ENCODE data around the gene MCF2L.

Gene MCF2L

GRCh38 chr13:113120300-113121182, 151.5 kb downstream of the MCF2L start:
- DNase-seq (ENCODE audit: low spot score) (no peak), FAIRE-seq (no peak)

- FAIRE-seq (no peak), DNase-seq (ENCODE audit: low spot score) (no peak)
Measured at GRCh38 chr13:113121183-113121927, 152.3 kb downstream of the MCF2L start.

GRCh38 chr13:113121928-113122471, 153.0 kb downstream of the MCF2L start:
- DNase-seq (ENCODE audit: low spot score) (no peak), FAIRE-seq (no peak)

GRCh38 chr13:113122550-113123225, 153.7 kb downstream of the MCF2L start, which contains the start of gene F10:
TSS of gene F10 (plus strand) at chr13:113122799. CDS start at chr13:113122856, 57 bp downstream.
- FAIRE-seq: no peak
- no peak for DNase-seq (ENCODE audit: low spot score)

DNA sequence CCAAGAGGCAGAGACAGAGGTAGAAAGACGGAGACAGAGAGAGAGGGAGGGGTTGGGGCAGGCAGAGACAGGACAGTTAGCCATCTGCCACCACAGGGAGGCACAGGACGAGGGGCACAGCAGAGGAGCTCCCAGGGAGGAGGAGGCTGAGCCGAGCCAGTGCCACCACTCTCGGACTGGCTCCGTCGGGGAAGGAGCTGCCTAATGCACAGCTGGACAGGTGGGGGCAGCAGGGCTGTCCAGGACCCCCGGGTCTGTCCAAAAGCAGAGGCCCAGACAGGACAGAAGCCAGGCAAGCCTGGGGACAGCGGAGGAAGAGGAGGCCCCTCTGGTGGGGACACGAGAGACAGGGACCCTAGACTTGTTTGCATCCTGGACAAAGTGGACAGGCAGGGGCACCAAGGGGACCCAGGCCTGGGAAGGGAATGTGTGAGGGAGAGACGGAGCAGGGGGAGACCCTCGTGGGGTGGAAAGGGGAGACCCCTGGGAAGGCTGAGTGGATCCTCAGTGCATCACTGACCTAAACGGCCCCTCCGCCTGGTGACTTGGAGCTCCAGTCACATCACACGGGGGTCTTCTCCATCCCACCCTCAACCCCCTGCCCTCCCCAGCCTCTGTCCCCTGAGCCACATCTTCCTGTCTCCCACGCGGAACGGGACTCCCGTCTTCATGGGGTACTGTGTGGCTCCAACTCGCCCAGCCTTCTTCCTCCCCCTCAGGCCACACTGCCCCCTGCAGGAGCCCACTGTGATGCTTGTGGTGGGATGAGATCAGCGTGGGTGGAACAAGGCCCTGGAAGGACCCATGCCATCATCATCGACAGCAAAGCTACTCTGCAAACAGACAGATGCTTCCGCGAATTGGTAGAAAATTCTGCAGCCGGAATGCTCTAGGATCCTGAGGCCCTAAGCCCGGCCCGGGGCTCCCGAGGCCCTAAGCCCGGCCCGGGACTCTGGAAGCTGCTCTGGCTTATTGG, 154.5 kb downstream of the MCF2L start:
- DNase-seq (ENCODE audit: low spot score) (no peak), FAIRE-seq (peak; percentile 35)

GRCh38 chr13:113124211-113124970, 155.4 kb downstream of the MCF2L start:
- no peak for FAIRE-seq

DNA sequence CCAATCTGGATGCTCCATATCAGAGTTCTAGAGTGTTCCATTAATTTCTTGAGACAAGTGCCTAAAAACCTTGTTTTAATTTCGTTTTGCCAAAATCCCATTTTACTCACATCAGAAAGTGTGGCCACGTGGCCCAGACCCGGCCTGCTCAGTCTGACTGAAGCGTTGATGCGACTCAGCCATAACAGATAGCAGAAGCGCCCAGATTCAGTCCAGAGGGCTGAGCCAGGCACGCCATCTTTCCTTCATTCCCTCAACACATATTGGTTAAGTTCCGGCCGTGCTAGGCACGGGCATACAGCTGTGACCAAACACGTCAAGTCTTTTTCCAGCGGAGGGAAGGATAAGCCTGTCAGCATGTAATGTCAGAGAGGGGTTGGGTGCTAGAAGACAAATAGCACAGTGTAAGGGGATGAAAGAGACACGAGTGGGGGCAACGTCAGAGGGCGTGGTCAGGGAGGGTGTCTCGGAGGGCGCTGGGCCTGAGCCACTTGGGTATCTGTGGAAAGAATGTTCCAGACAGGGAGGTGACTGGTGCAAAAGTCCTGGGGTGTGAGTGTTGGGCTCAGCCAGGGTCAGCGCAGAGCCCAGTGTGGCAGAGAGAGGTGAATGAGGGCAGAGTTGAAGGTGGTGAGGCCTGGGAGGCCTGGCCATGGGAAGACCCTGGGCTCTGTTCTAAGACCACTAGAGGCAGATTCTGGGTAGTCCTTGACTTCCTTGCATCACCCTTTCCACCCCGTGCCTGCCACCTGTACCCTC, 156.7 kb downstream of the MCF2L start:
- peak; percentile 77 for FAIRE-seq

More at GRCh38 chr13:113124211-113124970, 155.4 kb downstream of the MCF2L start:
- DNase-seq (ENCODE audit: low spot score): no peak

GRCh38 chr13:113126265-113127150, 157.5 kb downstream of the MCF2L start:
- FAIRE-seq: no peak
- DNase-seq (ENCODE audit: low spot score): no peak

More for the DNA sequence above, 156.7 kb downstream of the MCF2L start:
- no peak for DNase-seq (ENCODE audit: low spot score)

- DNase-seq (ENCODE audit: low spot score) (no peak), FAIRE-seq (no peak)
Measured at GRCh38 chr13:113129480-113129879, 160.5 kb downstream of the MCF2L start.

DNA sequence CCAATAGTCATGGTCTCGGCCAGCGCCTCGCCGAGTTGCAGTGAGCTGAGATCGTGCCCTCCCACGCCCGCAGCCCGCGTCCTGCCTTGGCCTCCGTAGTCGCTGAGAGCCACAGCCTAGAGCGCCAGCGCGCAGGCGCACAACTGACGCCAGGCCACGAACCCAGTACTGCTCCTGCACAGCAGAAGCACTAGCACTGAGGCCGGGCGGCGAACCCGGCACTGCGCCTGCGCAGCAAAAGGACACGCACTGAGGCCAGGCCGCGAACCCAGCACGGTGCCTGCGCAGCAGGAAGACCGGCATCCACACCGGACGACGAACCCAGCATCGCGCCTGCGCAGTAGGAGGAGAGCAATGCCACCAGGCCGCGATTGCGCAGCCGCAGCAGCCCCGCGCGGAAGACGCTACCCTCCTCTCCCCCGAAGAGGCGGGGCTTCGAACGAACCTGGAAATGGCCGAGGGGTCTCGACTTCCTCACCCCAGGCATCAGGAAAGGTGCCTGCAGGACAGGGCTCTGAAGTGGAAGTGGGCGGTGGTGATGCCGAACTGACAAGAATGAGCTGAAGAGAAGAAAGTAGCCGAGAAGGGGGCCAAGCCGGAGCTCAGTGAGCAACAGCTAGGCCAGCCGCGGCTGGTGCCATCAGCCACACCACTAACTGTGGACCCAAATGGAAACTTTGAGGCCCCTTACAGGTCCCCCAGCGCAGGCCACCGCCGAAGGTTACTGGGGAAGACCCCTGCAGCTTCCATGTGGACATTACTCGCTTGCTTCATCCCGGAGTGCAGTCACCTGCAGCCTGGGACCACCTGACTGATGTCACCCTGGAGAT, 161.1 kb downstream of the MCF2L start:
- DNase-seq (ENCODE audit: low spot score) (no peak), FAIRE-seq (no peak)

DNA sequence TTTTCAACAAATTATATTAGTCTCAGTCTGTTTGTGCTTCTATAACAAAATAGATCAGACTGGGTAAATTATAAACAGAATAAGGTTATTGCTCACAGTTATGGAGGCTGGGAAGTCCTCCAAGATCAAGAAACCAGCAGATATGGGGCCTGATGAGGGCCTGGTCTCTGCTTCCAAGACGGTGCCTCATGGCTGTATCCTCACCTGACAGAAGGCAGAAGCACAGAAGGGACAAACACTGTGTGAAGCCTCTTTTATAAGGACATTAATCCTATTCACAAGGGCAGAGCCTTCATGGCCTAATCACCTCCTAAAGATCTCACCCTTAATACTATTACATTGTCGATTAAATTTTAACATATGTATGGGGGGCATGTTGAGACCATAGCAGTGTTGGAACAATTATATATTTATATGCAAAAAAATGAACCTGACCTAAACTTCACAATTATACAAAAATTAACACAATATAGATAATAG, 166.3 kb downstream of the MCF2L start:
- no peak for FAIRE-seq
- no peak for DNase-seq (ENCODE audit: low spot score)

GRCh38 chr13:113137691-113138298, 168.8 kb downstream of the MCF2L start:
- FAIRE-seq: no peak
- DNase-seq (ENCODE audit: low spot score): no peak

GRCh38 chr13:113138792-113139551, 170.0 kb downstream of the MCF2L start:
- no peak for DNase-seq (ENCODE audit: low spot score)
- FAIRE-seq: no peak

DNA sequence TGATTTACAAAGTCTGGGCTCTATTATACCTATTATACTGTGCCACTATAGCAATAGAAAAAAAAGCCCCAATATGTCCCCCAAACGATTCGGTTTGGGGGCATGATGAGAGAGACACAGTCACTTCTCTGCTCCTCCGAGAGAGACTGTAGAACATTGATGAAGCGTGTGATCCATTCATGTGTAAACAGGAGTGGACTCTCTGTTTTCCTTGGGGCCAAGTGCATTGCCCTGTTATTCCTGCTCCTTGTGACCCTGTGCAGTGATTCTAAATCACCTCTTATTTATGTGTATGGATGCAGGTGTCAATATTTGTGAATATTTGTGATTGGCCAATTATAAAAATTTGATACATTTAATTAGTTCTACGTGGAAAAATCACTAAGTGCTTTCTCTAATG, 170.6 kb downstream of the MCF2L start:
- FAIRE-seq (no peak), DNase-seq (ENCODE audit: low spot score) (no peak)

All from urothelium cell line (cell line).